Activated CD4-positive, alpha-beta T cell treated with anti-CD3 and anti-CD28 coated beads, Interleukin-2, Interleukin-4, amounts not matched to agents 100 ng/mL and 50 ng/mL, durations not matched to agents 16 hours and 8 hours (primary cell): ENCODE results near the gene RUNX2.
A peak's percentile ranks its signal among the peaks of the same experiment; 100 is the strongest.

Source experiments
- DNase-seq: peaks from one replicate; pipeline ENCODE4 v3.0.0-alpha.2; 2020; ENCODE audit warnings: low spot score

RUNX2 gene

DNA sequence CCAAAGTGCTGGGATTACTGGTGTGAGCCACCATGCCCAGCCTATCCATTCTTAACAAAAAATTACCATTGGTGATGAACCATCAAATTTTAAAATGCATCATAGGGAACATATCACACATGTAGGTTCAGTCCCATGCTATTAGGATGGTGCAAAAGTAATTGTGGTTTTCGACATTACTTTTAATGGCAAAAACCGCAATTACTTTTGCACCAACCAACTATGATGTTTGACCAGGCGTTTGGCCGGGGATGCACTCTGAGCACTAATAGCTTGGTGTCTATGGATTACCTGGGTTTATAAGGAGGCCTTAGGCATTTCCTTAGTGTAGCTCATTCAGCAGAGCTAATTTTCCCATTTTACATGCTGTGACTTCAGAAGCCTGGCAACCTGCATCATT is 296.1 kb downstream of the RUNX2 start:
- no peak for DNase-seq

DNA sequence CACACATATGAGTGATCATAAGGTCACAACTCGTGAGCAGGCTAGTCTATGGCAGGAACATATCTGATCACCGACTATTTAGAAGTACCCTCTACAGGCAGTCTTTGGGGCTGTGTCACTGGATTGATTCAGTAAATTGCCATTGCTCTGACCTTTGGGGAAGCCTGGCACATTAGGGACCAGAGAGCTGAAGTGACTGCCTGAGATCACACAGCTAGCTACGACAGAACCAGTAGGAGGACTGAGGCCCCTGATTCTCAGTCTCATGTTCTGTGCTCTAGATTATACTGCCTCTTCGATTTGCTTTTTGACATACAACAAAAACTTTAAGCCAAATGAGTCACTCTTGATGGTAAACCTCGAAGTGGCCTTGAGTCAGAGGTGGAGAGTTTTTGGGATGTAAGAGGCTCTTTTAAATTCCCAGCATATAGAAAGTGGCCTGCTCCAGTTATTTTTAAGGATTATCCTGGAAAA is 297.1 kb downstream of the RUNX2 start:
- DNase-seq = peak; percentile 39

DNA sequence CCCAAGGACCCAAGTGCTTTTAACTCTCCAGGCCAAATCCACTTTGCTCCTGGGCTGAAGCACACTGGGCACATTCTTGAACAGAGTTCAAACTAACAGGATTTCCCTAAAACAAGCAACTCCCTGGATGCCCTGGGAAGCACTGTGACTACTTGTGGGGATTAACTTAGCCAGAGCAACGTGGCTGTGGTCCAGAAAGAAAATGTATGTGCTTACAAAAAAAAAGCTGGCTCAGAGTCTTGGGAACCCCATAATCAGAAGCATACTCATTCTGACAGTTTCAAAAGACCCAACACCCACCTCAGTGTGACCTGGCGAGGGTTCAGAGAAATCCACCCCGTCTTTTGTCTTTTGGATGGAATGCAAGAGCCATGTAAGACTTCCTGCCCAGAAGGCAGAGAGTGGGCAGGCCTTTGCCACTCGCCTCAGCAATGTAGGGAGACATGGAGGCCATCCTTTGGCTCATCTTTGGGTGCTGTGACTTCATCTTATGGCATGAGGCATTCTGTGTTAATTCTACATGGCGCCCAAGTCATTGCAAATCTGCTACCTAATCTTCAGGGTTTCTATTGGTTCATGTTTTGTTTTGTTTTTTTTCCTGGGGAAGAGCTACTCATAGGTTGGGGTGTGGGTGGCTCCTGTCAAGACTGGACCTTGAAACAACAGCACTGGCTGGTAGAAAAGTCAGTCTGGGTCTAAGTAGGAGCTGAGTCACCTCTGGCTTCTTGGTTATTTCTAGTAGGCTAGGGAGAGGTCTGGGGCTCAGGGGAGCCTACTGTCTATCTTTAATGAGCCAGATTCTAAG is 298.2 kb downstream of the RUNX2 start:
- peak; percentile 37 for DNase-seq

DNA sequence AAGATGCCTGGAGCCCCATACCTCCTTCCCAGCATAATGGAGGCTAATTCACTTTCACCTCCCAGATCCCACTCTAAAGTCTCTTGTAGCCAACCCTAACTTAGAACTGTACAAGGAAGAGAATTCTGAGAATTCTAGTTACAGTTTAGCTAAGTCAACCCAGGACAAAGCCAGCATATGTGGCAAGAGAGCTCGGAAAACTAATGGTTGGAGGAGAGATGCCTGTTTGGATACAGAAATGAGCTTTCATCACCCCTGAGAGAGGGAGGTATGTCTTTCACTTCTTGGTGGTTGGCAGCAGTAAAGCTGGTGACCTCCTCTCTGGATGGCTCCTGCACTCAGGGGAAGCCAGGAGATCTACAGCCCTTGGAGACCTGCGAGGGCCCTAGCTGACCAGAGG is 302.2 kb downstream of the RUNX2 start:
- no peak for DNase-seq

DNA sequence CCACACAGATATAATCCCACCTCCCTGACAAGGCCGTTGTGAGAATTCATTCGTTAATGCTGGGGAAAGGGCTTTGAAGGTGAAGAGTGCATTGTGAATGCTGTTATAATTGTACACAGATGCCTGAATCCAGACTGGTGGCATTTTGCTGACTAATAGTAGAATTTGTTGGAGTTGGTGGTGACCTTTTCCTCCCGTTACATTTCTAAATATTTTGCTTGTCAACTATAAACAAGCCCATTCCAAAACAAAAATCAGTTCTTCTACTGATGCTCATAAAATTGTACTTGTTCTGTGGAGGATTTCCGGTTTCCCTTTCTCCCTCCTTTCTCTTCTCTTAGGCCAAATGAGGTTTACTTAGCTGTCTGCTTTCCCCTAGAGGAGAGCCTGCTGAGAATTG is 302.7 kb downstream of the RUNX2 start:
- no peak for DNase-seq

DNA sequence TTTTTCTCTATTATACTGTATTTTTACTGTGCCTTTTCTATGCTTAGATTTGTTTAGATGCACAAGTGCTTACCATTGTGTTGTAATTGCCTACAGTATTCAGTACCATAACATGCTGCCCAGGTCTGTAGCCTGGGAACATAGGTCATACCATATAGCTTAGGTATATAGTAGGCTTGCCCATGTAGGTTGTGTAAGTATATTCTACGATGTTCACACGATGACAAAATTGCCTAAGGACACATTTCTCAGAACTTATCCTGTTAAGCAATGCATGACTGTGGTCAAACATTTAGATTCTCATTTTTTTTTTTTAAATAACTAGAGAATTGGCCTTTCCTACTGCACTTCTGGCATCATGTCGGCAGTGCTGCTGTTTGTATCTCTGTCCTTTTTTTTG is 303.3 kb downstream of the RUNX2 start:
- no peak for DNase-seq

DNA sequence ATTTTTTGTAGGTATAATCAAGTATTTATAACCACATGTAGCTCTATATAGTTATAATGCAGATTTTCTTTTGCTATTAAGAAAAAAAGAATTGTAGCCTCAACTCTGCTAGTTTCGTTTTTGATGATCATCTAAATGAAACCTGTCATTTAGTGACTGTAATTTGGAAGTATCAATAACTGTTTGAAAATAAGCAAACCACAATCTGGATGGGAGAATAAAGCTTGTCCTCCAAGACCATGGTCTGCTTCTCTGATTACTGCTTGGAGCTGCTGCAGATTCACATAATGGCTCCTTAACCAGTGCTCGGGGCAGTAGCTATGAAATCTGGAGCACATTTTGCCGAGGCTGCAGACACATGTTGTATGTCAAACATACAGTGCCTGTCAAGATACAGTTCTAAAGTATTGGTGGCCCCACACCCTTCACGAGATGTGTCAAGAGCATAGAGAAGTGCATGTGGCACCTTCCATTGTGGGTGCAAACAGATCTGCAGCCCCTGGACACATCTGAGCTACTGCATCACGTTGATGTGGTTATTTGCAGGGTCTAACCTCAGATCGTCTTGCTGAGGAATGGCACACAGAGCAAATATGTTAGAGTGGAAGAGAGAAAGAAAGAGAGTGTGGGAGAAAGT is 305.3 kb downstream of the RUNX2 start:
- peak; percentile 57 for DNase-seq

DNA sequence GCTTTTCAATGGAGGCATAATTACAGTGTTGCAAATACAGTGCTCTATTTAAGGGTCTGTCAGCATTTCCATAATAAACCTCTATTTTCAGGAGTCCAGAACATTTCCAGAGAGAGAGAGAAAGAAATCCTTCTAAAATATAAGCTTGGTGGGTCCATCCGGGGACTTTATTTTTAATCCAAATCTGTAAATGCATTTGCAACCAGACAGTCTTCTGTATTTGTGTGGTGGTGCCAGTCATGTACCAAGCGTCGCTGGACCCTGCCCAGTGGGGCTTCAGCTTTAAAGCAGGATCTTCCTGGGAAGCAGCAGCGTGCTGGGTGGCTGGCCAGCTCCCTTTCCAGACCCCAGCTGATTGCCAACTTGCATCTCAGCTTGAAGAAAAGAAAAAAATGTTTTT is 306.1 kb downstream of the RUNX2 start:
- no peak for DNase-seq

DNA sequence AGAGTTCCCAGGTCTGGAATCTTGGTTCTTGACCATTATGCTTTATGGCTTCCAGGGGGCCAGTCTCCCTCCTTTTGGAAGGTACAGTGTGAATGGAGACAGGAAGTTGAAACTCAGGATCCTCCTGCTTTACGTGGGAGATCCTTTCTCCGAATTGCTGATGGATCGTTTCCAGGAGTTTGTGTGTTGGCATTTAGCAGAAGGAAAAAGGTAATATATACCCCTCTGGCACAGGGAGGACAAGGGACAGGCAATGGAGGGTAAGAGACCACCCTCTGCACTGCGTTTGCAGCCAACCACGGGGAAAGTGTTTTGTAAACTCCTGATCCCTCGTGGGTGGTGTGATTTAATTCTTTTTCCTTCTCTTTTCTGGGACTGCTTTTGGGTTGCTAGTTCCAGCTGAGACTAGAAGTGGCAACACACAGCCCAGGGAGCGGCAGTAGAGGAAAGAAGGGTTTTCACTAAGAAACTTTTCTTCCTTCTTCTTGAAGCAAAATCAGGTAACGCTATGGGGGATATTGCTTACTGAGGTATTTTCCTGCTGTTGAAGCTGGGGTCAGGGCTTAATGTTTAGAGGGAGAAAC is 307.2 kb downstream of the RUNX2 start:
- DNase-seq = no peak

DNA sequence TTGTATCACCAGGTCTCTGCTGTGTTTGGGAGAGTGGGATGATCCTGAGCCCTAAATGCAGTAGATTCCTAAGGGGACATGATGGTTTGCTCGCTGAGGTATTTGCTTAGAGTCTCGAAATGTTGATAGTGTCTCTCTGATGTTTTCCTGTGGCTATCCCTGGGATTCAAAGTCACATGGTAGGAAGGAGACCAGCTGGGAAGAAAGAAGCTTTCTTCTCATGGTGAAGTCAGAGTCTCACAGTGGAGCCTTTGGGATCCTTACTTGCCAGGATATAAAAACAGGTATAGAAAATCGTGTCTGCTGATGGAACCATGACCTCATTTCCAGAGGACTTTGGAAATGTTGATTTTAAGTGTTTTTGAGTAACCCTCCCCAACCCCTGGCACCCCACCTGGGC is 308.9 kb downstream of the RUNX2 start:
- DNase-seq = no peak

DNA sequence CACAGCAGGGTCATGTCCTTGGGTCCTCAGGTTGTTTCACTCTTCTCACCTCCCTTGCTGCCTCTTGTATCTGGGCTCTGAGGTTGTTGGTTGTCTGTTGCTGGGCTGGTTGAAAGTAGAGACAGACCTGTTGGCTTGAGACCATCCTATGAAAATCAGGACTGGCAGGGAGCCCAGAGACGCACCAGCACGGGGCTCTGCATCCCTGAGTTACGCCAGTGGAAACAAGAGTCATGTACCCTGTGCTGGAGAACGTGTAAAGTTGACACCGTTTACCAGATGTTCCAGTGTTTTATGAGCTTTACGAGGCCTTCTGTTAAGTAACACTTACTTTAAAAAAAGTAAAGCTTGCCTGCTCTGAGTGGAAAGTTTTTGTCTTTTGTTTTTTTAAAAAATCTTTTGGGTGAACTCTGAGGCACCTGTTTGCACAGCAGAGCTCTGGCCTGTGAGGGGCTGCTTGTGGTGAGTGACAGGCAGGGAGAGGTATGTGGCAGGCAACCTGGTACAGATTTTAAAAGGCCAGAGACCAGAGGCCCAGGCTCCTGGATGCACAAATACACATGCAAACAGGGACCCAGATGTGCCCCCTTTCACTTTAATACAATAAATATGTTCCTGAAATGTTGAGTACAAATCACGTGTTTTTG is 309.6 kb downstream of the RUNX2 start:
- no peak for DNase-seq

DNA sequence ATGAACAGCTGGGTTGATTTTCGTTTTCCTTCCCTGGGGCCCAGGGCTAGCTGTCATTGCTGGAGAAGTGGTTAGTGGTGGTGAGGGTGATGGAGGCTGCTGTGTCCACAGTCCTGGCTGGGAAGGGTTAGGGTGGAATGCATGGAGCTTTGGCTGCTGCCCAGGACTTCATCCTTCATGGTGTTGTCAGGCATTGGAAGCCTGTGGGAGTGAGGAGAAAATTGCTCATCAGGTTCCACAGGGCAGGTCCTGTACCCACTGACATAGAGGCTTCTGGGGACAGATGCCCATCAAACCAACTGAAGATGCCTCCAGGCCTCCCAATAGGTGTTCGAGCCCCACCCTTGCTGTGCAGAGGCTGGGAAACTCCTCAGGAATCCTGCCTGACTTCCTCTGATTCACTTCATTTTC is 312.0 kb downstream of the RUNX2 start:
- DNase-seq = no peak

DNA sequence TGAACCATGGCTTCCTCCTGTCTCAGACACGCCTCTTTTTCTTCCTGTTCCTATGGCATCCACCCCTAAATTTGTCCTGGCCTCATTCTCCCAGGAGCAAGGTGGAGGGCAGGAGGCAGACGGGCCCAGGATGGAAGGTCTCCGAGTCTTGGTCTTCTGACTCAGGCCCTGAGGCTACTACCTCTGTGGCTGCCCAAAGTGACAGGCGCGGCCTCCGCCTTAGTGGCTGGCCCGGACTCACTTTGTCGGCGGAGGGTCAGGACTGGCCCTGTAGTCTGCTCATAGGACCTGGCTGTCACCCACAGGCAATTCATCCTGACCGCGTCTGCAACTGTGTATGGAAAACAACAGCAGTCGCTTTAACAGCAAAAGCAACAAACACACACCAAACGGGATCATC is 312.7 kb downstream of the RUNX2 start:
- DNase-seq = no peak

DNA sequence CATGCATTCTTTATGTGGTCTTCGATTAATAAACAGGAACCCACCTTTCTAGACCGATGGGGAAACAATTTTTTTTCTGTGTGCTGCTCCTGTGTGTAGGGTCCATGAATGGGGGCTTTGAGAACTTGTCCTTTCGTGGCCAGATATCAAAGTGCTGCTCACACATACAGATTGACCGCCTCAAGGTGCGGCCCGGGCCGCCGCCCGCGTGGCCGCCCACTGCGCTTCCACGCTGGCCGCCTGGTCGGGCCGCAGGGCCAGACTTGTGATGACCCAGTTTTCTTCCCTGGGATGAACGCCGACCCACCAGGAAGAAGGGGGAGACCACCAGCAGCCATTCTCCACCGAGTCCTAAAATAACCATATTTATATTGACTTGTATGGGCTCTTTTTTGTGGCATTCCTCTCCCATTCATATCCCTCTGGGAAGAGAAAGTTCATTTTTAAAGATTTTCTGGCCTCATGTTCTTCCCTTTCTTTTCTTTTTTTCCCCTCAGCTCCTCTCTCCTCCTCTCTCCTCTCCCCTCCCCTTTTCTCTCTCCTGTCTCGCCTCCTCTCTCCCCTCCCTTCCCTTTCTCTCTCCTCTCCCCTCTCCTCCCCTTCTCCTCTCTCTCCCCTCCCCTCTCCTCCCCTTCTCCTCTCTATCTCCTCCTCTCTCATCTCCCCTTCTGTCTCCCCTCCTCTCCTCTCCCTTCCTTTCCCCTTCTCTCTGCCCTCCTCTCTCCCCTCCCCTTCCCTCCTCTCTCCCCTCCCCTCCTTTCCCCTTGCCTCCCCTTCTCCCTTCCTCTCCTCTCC is 314.4 kb downstream of the RUNX2 start:
- DNase-seq = no peak

DNA sequence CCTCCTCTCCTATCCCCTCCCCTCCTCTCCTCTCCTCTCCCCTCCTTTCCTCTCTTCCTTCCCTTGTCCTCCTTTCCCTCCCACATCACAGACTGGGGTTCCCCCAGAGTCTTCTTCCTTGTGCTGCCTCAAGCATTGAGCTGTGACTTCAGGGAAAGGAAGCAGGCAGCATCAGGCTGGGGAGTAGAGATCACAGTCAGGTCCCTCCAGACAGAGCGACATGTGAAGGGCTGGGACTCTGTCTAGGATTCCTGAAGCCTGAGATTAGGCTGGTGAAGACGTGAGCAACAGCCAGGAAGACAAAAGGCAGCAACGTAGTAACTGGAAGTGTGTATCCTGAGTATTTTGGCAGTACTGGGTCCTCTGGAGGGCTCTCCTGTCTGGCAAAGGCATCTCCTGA is 315.0 kb downstream of the RUNX2 start:
- no peak for DNase-seq

DNA sequence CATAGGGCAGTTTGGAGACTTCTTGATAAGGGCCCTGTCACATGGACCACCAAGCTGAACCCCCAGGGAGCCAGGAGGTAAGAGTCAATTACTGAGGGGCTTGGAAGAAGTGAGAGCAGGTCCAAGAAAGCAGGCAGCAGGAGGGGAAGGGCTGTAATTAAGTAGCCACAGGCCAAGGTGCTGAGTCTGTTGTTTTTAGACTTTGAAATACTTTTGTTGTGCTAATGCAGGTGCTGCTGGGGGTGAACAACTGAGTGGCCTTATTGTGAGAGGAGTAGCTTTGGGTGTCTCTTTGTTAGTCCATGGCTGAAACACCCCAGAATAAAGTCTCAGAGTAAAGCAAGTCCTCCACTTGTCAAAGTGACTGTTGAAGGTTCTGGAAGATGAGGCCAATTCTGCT is 316.6 kb downstream of the RUNX2 start:
- DNase-seq = no peak

DNA sequence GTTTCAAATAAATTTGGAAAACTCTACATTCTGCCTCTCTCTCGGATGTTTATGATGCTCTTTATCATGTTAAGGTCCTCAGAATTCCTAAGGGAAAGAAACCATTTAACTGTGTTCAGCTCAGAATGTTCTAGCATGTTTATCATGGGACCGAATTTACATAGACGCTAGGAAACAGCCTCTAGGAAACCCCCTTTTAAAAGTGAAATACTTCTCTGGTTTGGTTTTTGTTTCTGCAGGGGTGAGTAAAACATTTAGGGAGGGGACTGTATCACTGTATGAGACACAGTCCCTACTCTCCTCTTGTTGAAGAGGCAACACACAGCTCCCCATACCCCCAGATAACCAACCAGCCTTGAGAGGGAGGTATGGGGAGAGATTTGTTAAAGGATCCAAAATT is 317.2 kb downstream of the RUNX2 start:
- DNase-seq = no peak

DNA sequence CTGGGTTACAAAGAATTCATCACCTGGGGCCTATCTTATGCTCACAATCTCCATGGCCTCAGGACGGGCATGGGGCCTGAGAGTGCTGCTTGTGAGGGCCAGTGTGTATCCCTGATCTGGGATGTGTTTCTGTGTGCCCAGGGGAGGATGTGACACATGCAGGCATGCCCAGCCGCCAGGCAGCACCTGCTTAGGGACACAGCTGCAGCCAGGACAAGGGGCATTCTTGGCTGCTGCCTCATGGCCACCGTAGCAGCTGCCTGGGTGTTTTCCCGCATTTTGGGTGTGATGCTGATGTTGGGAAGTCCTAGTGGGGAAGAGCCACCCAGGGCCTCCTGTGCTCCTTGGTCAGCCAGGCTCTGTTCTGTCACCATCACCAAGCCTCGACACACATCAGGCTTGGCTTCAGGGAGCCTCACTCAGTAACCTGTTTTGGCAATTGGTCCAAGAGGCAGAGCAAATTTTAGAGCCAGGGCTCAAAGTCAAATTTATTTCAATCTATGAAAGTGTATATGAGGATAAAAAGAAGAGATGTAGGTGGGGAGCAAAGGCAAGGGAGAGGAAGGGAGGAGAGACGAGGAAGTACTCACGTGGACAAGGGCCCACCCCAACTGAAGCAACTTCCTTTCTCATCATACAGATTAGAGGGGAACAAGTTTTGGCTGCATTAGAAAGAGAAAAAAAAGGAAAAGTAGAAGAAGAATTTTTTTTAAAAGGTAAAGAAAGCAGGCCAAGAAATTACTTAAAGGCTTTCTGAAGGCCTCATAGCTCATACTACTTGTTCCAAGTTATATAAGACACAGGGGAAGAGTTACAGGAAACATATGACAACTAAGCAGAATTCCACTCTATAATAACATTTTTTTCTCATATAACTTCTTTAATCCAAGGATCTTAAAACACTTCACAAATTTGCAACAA is 319.5 kb downstream of the RUNX2 start:
- no peak for DNase-seq

DNA sequence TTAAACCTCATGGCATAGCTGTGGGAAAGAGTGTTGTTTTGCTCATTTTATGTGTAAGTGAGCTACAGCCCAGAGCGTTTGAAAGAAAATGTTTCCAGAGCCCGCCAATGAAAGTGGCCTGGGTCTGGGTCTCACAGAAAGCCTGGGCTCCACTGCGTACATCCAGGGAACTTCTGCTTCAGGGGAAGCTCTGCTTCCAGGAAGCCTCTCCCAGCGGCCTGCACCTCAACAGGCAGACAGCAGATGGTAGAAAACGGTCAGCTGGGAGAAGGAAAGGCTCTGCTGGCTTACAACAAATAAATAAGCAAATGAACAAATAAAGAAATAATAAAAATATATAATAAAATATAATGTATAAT is 320.1 kb downstream of the RUNX2 start:
- DNase-seq = no peak

DNA sequence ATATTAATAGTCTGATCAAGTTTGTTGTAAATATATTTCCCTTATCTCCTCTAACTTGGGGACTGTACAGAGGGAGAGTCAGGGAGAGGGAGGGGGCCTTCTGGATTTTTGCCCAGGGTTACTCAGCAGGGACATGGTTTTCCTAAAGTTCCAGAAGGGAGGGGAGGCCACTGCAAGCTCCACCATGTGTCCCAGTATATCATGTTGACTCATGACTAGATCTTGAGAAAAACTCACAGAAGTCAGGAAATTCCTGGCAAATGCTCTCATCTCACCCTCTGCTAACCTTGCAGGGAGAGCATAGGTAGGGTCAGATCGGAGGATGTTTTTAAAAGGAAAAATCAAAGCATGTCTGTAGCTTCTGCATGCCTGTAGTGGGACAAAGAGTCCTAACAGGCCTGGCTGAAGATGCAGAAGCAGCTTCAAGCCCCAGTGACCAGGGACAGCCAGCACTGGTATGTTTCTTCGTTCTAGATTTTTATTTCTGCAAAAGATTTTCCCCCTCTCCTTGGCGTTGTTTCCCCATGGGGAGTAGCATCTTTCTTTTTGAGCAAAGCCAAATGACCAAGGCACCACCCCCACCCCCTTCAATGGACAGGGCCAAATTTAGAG is 322.5 kb downstream of the RUNX2 start:
- DNase-seq = no peak

DNA sequence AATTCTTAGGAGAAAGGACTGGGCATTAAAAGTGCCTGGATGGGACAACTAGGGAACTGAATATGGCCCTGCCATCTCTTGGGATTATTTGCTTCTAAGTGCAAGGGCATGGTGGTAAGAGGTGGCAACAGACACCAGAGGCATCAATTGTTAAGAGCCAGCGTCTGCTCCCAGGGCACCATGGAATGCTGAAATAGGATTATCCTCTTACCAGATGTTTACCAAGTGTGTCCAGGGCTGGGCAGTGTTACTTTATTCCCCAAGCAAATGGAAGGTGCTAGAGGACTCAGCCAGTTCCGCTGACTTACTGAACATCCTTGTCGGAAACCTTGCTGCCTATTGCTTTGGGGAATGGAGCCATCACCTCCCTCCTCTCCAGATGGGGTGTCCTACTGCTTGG is 323.2 kb downstream of the RUNX2 start:
- no peak for DNase-seq
